Activated T-helper 2 cell treated with anti-CD3 and anti-CD28 coated beads, Interferon-gamma antibody, Interleukin-2, Interleukin-4, amounts not matched to agents 10 μg/mL and 5 μg/mL and 100 μg/mL, durations not matched to agents 14 hours and 24 hours and 36 hours (primary cell): ENCODE results near the gene CTNNBL1. TPM values are rescaled to one million over a fixed set of nuclear protein-coding genes. Genes with fewer than 3 reads are reported as not detected.

Experiments
- DNase-seq: peaks from one replicate; pipeline ENCODE4 v3.0.0; 2021; ENCODE audit warnings: low spot score
- H3K27ac Mint-ChIP-seq: one replicate; pipeline ENCODE4 v1.8.0; 2021; ENCODE audit warnings: mixed read lengths
- H3K27me3 Mint-ChIP-seq: one replicate; pipeline ENCODE4 v1.8.0; 2021; ENCODE audit warnings: low read depth, mixed read lengths
- H3K36me3 Mint-ChIP-seq: one replicate; pipeline ENCODE4 v1.8.0; 2021; ENCODE audit warnings: low read depth, mixed read lengths
- H3K4me1 Mint-ChIP-seq: one replicate; pipeline ENCODE4 v1.8.0; 2021; ENCODE audit warnings: low read depth, mixed read lengths
- H3K4me3 Mint-ChIP-seq: one replicate; pipeline ENCODE4 v1.8.0; 2021; ENCODE audit warnings: low read depth, mild to moderate bottlenecking, moderate library complexity, mixed read lengths
- H3K9me3 Mint-ChIP-seq: one replicate; pipeline ENCODE4 v1.8.0; 2021; ENCODE audit warnings: mixed read lengths
- intact Hi-C: fragments of 100-400 bp; cut with micrococcal nuclease; formaldehyde crosslinking; loops from one replicate; pipeline ENCODE4 v1.15.1; 2023
- total RNA-seq: library from RNA; stranded (reverse); gene quantifications from 2 replicates; pipeline ENCODE4 v1.2.3, GENCODE V29; 2022

CTNNBL1 gene
- total RNA-seq, 1 donor from 2014 or later, result 108 TPM

DNA sequence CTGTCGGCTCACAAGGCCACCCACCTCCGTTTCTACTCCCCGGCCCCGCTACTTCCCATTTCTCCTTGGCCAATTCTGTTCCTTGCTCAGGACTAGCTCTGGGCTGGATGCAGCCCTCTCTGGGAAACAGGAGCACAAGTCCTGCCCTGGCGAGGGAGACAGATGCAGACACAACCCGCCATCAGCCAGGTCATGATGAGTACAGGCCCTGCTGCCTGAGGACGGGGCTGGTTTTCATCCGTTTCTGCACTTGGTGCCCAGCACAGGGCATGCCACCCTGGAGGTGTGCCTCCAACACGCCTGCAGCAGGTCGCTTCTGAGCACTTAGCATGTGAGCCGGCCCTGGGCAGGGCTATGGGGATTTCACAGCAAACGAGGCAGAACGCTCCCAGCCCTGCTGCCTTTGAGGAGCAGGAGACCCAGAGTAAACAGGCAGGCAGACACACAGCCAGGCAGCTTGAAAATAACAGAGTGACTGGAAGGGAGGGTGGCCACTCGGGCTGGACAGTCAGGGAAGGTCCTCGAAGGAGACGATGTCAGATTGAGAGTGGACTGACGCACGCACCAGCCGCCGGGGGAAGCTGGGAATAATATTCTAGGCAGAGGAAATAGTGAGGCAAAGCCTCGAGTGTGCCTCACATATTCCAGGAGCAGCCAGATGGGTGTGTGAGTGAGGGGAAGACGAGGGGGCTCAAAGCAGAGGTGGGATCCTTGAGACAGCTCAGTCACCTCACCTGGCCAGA lies 187.9 kb downstream of the CTNNBL1 start:
- Mint-ChIP-seq H3K4me3 (no peak overlapping the region), H3K27ac (no peak overlapping the region), H3K36me3 (no peaks in the 10 kb centered on the region), H3K4me1 (no peaks in the 10 kb centered on the region), H3K9me3 (no peaks in the 10 kb centered on the region), H3K27me3 (no peaks in the 10 kb centered on the region)
- no peak for DNase-seq
- intact Hi-C loops, result no loop called here

DNA sequence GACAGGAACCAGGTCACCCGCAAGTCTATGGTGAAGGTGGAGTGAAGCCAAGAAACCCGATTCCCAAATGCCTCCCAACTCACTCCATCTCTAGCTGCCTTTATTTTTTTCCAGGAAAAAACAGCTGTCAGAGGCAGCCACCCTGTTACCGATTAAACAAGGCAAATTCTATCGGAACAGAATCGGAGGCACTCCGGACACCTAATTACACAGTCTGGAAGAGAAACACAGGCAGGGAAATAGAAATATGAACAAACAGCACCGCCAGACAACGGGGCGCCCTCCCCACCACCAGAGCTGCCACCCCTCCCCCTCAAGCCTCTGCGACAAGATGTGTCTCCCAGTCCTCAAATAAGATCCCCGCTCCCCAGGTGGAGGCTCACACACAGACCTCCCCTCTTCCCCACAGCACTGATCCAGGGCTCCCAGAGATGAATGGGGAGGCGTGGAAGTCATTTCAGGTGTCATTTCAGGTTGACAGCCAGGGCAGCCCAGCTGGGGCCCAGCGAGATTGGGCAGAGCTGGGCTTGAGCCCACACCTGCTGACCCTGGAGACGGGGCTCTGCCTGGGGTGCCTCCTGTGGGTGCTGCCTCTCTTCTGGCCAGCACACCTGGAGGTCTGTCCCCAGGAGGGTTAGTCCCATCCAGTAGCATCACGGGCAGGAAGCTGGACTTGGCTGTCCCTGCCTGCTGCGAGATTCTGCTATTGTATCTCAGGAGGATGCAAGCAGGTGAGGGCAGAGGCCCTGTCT lies 189.3 kb downstream of the CTNNBL1 start:
- no peak for DNase-seq
- Mint-ChIP-seq H3K27ac (no peak overlapping the region), H3K4me3 (no peak overlapping the region), H3K4me1 (no peaks in the 10 kb centered on the region), H3K36me3 (no peaks in the 10 kb centered on the region), H3K27me3 (no peaks in the 10 kb centered on the region), H3K9me3 (no peaks in the 10 kb centered on the region)
- intact Hi-C loops, result no loop called here

GRCh38 chr20:37885042-37885441 lies 191.2 kb downstream of the CTNNBL1 start:
- Mint-ChIP-seq H3K9me3 (no peaks in the 10 kb centered on the region), H3K4me3 (no peak overlapping the region), H3K4me1 (no peaks in the 10 kb centered on the region), H3K27ac (no peak overlapping the region), H3K27me3 (no peaks in the 10 kb centered on the region), H3K36me3 (no peaks in the 10 kb centered on the region)
- DNase-seq, result no peak
- intact Hi-C loops, result no loop called here

DNA sequence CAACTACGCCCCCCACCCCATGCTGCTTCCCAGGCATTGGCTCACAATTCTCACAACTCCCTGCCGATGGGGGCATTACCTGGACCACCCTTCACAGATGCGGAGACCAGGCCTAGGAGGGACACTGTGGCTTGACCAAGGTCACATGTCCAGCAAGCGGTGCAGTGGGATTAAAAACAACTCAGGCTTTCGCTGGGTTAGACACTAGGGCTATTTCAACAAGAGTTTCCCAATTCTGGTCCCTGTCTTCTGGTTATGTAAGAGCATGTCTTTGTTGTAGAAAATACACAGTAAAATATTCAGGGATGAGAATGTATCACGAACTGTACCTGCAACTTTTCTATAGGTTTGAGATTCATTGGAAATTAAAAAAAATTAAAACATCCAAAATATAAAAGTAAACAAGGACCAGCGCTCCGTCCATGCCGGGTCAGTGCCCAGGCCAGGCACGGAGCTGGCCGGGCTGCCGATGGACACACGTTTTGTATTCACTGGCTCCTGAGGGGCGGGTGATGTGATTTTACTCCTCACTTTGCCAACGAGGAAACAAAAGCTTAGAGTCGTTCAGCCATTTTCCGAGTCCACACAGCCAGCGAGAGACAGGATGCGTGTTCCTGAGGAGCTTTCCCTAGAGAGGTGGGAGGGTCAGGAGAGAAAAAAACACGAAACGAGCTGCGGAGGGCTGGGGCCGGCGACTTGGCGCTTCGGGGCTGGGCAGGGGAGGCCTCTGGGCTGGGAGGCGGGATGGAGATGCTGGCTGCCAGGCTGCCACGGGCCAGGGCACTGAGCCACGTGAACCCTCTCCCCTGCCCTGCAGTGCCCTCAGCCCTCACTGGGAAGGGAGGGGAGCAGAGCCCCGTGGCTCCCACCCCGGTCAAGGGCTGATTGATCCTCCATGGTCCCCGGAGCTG lies 192.0 kb downstream of the CTNNBL1 start:
- Mint-ChIP-seq H3K4me1 (no peaks in the 10 kb centered on the region), H3K4me3 (no peak overlapping the region), H3K9me3 (no peaks in the 10 kb centered on the region), H3K36me3 (no peaks in the 10 kb centered on the region), H3K27me3 (no peaks in the 10 kb centered on the region), H3K27ac (no peak overlapping the region)
- DNase-seq, result no peak
- intact Hi-C loops, result no loop called here

GRCh38 chr20:37886851-37887297 lies 193.0 kb downstream of the CTNNBL1 start:
- intact Hi-C loops, result no loop called here
- Mint-ChIP-seq H3K4me1 (no peaks in the 10 kb centered on the region), H3K27ac (no peak overlapping the region), H3K4me3 (no peak overlapping the region), H3K36me3 (no peaks in the 10 kb centered on the region), H3K9me3 (no peaks in the 10 kb centered on the region), H3K27me3 (no peaks in the 10 kb centered on the region)
- no peak for DNase-seq

DNA sequence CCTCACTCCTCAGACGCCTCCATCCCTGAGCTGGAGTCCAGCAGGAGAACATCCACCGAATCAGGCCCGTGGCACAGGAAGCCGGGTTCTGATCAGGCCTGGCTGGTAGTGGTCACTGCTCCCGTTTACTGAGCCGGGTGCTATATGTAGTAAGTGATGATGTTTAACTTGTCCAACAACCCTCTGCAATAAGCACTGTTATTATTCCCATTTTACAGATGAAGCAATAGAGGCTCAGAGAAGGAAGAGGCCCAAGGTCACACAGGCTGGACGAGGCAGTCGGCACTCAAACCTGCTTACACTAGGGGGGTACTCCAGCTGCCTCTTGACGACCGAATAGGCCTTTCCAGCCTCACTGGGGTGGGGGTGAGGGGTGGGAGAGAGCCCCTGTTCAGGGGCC lies 194.8 kb downstream of the CTNNBL1 start:
- H3K36me3 Mint-ChIP-seq, result no peaks in the 10 kb centered on the region
- H3K4me3 Mint-ChIP-seq, result no peak overlapping the region
- DNase-seq, result no peak
- H3K9me3 Mint-ChIP-seq, result no peaks in the 10 kb centered on the region
- no peak overlapping the region for H3K27ac Mint-ChIP-seq
- H3K27me3 Mint-ChIP-seq, result peaks cover 1% of the 10 kb centered on the region
- intact Hi-C loops, result no loop called here
- no peaks in the 10 kb centered on the region for H3K4me1 Mint-ChIP-seq

- DNase-seq, result no peak
- intact Hi-C loops, result no loop called here
- Mint-ChIP-seq H3K36me3 (no peaks in the 10 kb centered on the region), H3K27me3 (peaks cover 1% of the 10 kb centered on the region), H3K27ac (no peak overlapping the region), H3K9me3 (no peaks in the 10 kb centered on the region), H3K4me1 (no peaks in the 10 kb centered on the region), H3K4me3 (no peak overlapping the region)
These were observed 196.3 kb downstream of the CTNNBL1 start for GRCh38 chr20:37890108-37890507.

- no peaks in the 10 kb centered on the region for H3K4me1 Mint-ChIP-seq
These were observed 196.8 kb downstream of the CTNNBL1 start for GRCh38 chr20:37890643-37891042.

GRCh38 chr20:37892001-37892400 lies 198.2 kb downstream of the CTNNBL1 start:
- DNase-seq, result no peak
- Mint-ChIP-seq H3K27ac (no peak overlapping the region), H3K4me1 (no peaks in the 10 kb centered on the region), H3K9me3 (no peaks in the 10 kb centered on the region), H3K4me3 (no peak overlapping the region), H3K27me3 (peaks cover 1% of the 10 kb centered on the region), H3K36me3 (no peaks in the 10 kb centered on the region)
- intact Hi-C loops, result no loop called here

More at GRCh38 chr20:37890643-37891042, 196.8 kb downstream of the CTNNBL1 start:
- no peaks in the 10 kb centered on the region for H3K9me3 Mint-ChIP-seq
- no peak overlapping the region for H3K27ac Mint-ChIP-seq
- intact Hi-C loops, result no loop called here
- H3K36me3 Mint-ChIP-seq, result no peaks in the 10 kb centered on the region
- peaks cover 1% of the 10 kb centered on the region for H3K27me3 Mint-ChIP-seq
- no peak overlapping the region for H3K4me3 Mint-ChIP-seq
- DNase-seq, result no peak

DNA sequence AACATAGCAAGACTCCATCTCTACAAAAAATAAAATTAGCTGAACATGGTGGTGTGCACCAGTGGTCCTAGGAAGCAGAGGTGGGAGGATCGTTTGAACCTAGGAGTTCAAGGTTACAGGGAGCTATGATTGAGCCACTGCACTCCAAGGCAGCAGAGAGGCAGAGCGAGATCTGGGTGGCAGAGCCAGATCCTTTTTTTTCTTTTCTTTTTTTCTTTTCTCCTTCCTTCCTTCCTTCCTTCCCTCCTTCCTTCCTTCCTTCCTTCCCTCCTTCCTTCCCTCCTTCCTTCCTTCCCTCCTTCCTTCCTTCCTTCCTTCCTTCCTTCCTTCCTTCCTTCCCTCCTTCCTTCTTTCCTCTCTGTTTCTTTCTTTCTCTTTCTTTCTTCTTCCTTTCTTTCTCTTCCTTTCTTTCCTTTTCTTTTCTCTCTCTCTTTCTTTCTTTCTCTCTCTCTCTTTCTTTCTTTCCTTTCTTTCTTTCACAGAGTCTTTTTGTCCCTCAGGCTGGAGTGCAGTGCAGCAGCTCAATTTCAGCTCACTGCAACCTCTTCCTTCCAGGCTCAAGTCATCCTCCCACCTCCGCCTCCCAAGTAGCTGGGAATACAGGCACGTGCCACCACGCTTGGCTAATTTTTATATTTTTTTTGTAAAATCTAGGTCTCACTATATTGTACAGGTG lies 199.9 kb downstream of the CTNNBL1 start:
- Mint-ChIP-seq H3K4me3 (no peak overlapping the region), H3K27me3 (peaks cover 1% of the 10 kb centered on the region), H3K27ac (no peak overlapping the region), H3K36me3 (no peaks in the 10 kb centered on the region), H3K4me1 (peaks cover 2% of the 10 kb centered on the region), H3K9me3 (no peaks in the 10 kb centered on the region)
- no peak for DNase-seq
- intact Hi-C loops, result no loop called here

- H3K27ac Mint-ChIP-seq, result no peak overlapping the region
- H3K9me3 Mint-ChIP-seq, result no peaks in the 10 kb centered on the region
- no peaks in the 10 kb centered on the region for H3K36me3 Mint-ChIP-seq
- intact Hi-C loops, result no loop called here
- peaks cover 2% of the 10 kb centered on the region for H3K4me1 Mint-ChIP-seq
- H3K27me3 Mint-ChIP-seq, result peaks cover 1% of the 10 kb centered on the region
- DNase-seq, result no peak
- no peak overlapping the region for H3K4me3 Mint-ChIP-seq
These were observed 200.6 kb downstream of the CTNNBL1 start for GRCh38 chr20:37894454-37894853.

DNA sequence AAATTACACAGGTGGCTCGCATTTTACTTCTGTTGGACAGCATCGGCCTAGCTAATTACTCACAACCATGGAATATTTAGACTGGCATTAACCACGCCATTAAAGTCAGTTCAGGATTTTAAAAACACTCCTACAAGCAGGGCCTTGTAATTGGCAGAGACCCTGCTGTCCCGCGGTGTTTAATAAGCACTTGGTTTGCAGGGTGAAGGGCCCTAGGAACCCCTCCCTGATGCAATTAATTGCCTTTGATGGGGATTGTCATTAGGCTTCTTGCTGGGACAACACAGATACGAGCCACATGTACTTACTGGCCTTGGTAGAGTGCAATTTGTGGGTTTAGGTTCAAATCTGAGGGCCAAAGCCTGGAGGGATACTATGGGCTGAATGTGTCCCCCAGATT lies 201.3 kb downstream of the CTNNBL1 start:
- H3K9me3 Mint-ChIP-seq, result no peaks in the 10 kb centered on the region
- H3K27ac Mint-ChIP-seq, result no peak overlapping the region
- intact Hi-C loops, result no loop called here

More for the DNA sequence above, 201.3 kb downstream of the CTNNBL1 start:
- DNase-seq, result no peak
- no peak overlapping the region for H3K4me3 Mint-ChIP-seq
- H3K4me1 Mint-ChIP-seq, result peaks cover 2% of the 10 kb centered on the region
- H3K27me3 Mint-ChIP-seq, result peaks cover 5% of the 10 kb centered on the region
- H3K36me3 Mint-ChIP-seq, result no peaks in the 10 kb centered on the region
